ENCODE data around the gene CPHXL2. TPM values are rescaled to one million over a fixed set of nuclear protein-coding genes. Genes with fewer than 3 reads are reported as not detected.

CPHXL2 gene
- total RNA-seq, result not detected in 2 replicates
- not detected in 2 replicates for polyA plus RNA-seq
- not detected in 2 replicates for polyA plus RNA-seq (2012)
- not detected in 2 replicates for polyA minus RNA-seq (ENCODE audit: low replicate concordance)

- no peak for DNase-seq (ENCODE audit: low read depth in 2 of 2)
- no peaks in the 10 kb centered on the region for H4K20me1 ChIP-seq (ENCODE audit: control insufficient read depth, extremely low read depth, insufficient read depth, low read length)
- H3K4me3 ChIP-seq (replicated peaks in 1 of 4; ENCODE audit: control extremely low read depth in 1 of 4, insufficient read depth in 1 of 4, low read depth in 3 of 4, low read length in 4 of 4), result no peak within 1 kb of the TSS
- H3K4me2 ChIP-seq (ENCODE audit: extremely low read depth, insufficient read depth, low read length), result no peak within 1 kb of the TSS
- no peaks in the 10 kb centered on the region for H3K4me1 ChIP-seq (ENCODE audit: control insufficient read depth, extremely low read depth, insufficient read depth, low read length)
- no peaks in the 10 kb centered on the region for H3K79me2 ChIP-seq (ENCODE audit: control insufficient read depth, insufficient read depth, low read length)
- H3K9me3 ChIP-seq (ENCODE audit: control insufficient read depth, insufficient read depth, low read depth, low read length), result no peaks in the 10 kb centered on the region
- H3K9ac ChIP-seq (ENCODE audit: insufficient read depth, low read length), result no peak within 1 kb of the TSS
- no peaks in the 10 kb centered on the region for H3K36me3 ChIP-seq (ENCODE audit: control insufficient read depth, insufficient read depth, low read length)
- H3K27ac ChIP-seq (ENCODE audit: insufficient read depth, low read length), result no peak within 1 kb of the TSS
- no peak within 1 kb of the TSS for H2AFZ ChIP-seq (ENCODE audit: low read length)
- no peaks in the 10 kb centered on the region for H3K27me3 ChIP-seq (ENCODE audit: control insufficient read depth, insufficient read depth, low read length)
- TF ChIP-seq CTCF (conservative IDR thresholded peaks at IDR 0.05 in 1 of 2, IDR thresholded peaks at IDR 0.05 in 1 of 2; ENCODE audit: low read depth in 1 of 2, low read length in 2 of 2), result no peak
- TF ChIP-seq EZH2 (IDR thresholded peaks at IDR 0.05; ENCODE audit: low read length, missing control alignments), result no peak
These were observed at the start of gene CPHXL2 for GRCh38 chr16:75676909-75677308. CPHXL2 (minus strand) TSS chr16:75677009; CDS start chr16:75676999, 10 bp downstream.

GRCh38 chr16:75726390-75726789 lies 49.6 kb upstream of the CPHXL2 start, which contains the start of gene CPHXL:
CPHXL (minus strand) TSS chr16:75726490; CDS start chr16:75726442, 48 bp downstream.
- H3K4me1 ChIP-seq (ENCODE audit: control insufficient read depth, extremely low read depth, insufficient read depth, low read length), result no peaks in the 10 kb centered on the region
- no peak within 1 kb of the TSS for H3K4me3 ChIP-seq (replicated peaks in 1 of 4; ENCODE audit: control extremely low read depth in 1 of 4, insufficient read depth in 1 of 4, low read depth in 3 of 4, low read length in 4 of 4)
- H3K27ac ChIP-seq (ENCODE audit: insufficient read depth, low read length), result no peak within 1 kb of the TSS
- no peak for DNase-seq (ENCODE audit: low read depth in 2 of 2)
- no peak for TF ChIP-seq CTCF (conservative IDR thresholded peaks at IDR 0.05 in 1 of 2, IDR thresholded peaks at IDR 0.05 in 1 of 2; ENCODE audit: low read depth in 1 of 2, low read length in 2 of 2)
- no peak for TF ChIP-seq EZH2 (IDR thresholded peaks at IDR 0.05; ENCODE audit: low read length, missing control alignments)
- no peaks in the 10 kb centered on the region for H3K36me3 ChIP-seq (ENCODE audit: control insufficient read depth, insufficient read depth, low read length)
- H4K20me1 ChIP-seq (ENCODE audit: control insufficient read depth, extremely low read depth, insufficient read depth, low read length), result no peaks in the 10 kb centered on the region
- H3K9ac ChIP-seq (ENCODE audit: insufficient read depth, low read length), result no peak within 1 kb of the TSS
- no peaks in the 10 kb centered on the region for H3K9me3 ChIP-seq (ENCODE audit: control insufficient read depth, insufficient read depth, low read depth, low read length)
- no peaks in the 10 kb centered on the region for H3K79me2 ChIP-seq (ENCODE audit: control insufficient read depth, insufficient read depth, low read length)
- H3K4me2 ChIP-seq (ENCODE audit: extremely low read depth, insufficient read depth, low read length), result no peak within 1 kb of the TSS
- no peaks in the 10 kb centered on the region for H3K27me3 ChIP-seq (ENCODE audit: control insufficient read depth, insufficient read depth, low read length)
- no peak within 1 kb of the TSS for H2AFZ ChIP-seq (ENCODE audit: low read length)

- Histone ChIP-seq H3K79me2 (ENCODE audit: control insufficient read depth, insufficient read depth, low read length) (no peaks in the 10 kb centered on the region), H3K4me2 (ENCODE audit: extremely low read depth, insufficient read depth, low read length) (no peak overlapping the region), H4K20me1 (ENCODE audit: control insufficient read depth, extremely low read depth, insufficient read depth, low read length) (no peaks in the 10 kb centered on the region), H3K36me3 (ENCODE audit: control insufficient read depth, insufficient read depth, low read length) (no peaks in the 10 kb centered on the region), H2AFZ (ENCODE audit: low read length) (no peak overlapping the region), H3K4me3 (replicated peaks in 1 of 4; ENCODE audit: control extremely low read depth in 1 of 4, insufficient read depth in 1 of 4, low read depth in 3 of 4, low read length in 4 of 4) (no peak overlapping the region), H3K27ac (ENCODE audit: insufficient read depth, low read length) (no peak overlapping the region), H3K9me3 (ENCODE audit: control insufficient read depth, insufficient read depth, low read depth, low read length) (no peaks in the 10 kb centered on the region), H3K9ac (ENCODE audit: insufficient read depth, low read length) (no peak overlapping the region), H3K4me1 (ENCODE audit: control insufficient read depth, extremely low read depth, insufficient read depth, low read length) (no peaks in the 10 kb centered on the region), H3K27me3 (ENCODE audit: control insufficient read depth, insufficient read depth, low read length) (no peaks in the 10 kb centered on the region)
- TF ChIP-seq CTCF (conservative IDR thresholded peaks at IDR 0.05 in 1 of 2, IDR thresholded peaks at IDR 0.05 in 1 of 2; ENCODE audit: low read depth in 1 of 2, low read length in 2 of 2), result no peak
- no peak for TF ChIP-seq EZH2 (IDR thresholded peaks at IDR 0.05; ENCODE audit: low read length, missing control alignments)
- no peak for DNase-seq (ENCODE audit: low read depth in 2 of 2)
These were observed 41.6 kb upstream of the CPHXL2 start for GRCh38 chr16:75718452-75718851.
